ENCODE data around the gene FCER2. TPM values are rescaled to one million over a fixed set of nuclear protein-coding genes. Genes with fewer than 3 reads are reported as not detected.

The FCER2 gene
- polyA plus RNA-seq, 1 experiment: not detected

GRCh38 chr19:7729211-7729610 is 27.3 kb upstream of the FCER2 start:
- POLR2A ChIA-PET: no interaction called here
- TF ChIP-seq CTCF (IDR thresholded peaks at IDR 0.05; ENCODE audit: low read depth, low read length): no peak
- Histone ChIP-seq H3K27me3 (ENCODE audit: control insufficient read depth, insufficient read depth, low read length) (peaks cover 31% of the 10 kb centered on the region), H3K27ac (ENCODE audit: low read depth, low read length) (no peak overlapping the region), H3K4me3 (ENCODE audit: low read depth, low read length) (no peak overlapping the region), H3K9me3 (ENCODE audit: control insufficient read depth, insufficient read depth, low read length) (no peaks in the 10 kb centered on the region; the same call in 1 of the 2 replicates)
- DNase-seq (ENCODE audit: low read depth, low spot score): no peak
- CTCF ChIA-PET: no interaction called here

GRCh38 chr19:7725791-7726190 is 23.9 kb upstream of the FCER2 start:
- Histone ChIP-seq H3K9me3 (ENCODE audit: control insufficient read depth, insufficient read depth, low read length) (no peaks in the 10 kb centered on the region), H3K27ac (ENCODE audit: low read depth, low read length) (no peak overlapping the region), H3K27me3 (ENCODE audit: control insufficient read depth, insufficient read depth, low read length) (peaks cover 22% of the 10 kb centered on the region), H3K4me3 (ENCODE audit: low read depth, low read length) (no peak overlapping the region)
- TF ChIP-seq CTCF (IDR thresholded peaks at IDR 0.05; ENCODE audit: low read depth, low read length): no peak
- CTCF ChIA-PET: no interaction called here
- POLR2A ChIA-PET: no interaction called here
- DNase-seq (ENCODE audit: low read depth, low spot score): no peak

GRCh38 chr19:7722231-7722651 is 20.3 kb upstream of the FCER2 start:
- ChIA-PET POLR2A (no interaction called here), CTCF (interaction anchor here (1.3 kb wide), 1 partner anchor 154 kb away, joined by 3 read pairs; no protein-coding TSS in a partner anchor)
- H3K27me3 ChIP-seq (ENCODE audit: control insufficient read depth, insufficient read depth, low read length): no peaks in the 10 kb centered on the region
- DNase-seq (ENCODE audit: low read depth, low spot score): no peak
- no peak overlapping the region for H3K27ac ChIP-seq (ENCODE audit: low read depth, low read length)
- H3K4me3 ChIP-seq (ENCODE audit: low read depth, low read length): no peak overlapping the region
- no peaks in the 10 kb centered on the region for H3K9me3 ChIP-seq (ENCODE audit: control insufficient read depth, insufficient read depth, low read length)
- no peak for TF ChIP-seq CTCF (IDR thresholded peaks at IDR 0.05; ENCODE audit: low read depth, low read length)

GRCh38 chr19:7720351-7720750 is 18.4 kb upstream of the FCER2 start:
- Histone ChIP-seq H3K9me3 (ENCODE audit: control insufficient read depth, insufficient read depth, low read length) (no peaks in the 10 kb centered on the region), H3K27me3 (ENCODE audit: control insufficient read depth, insufficient read depth, low read length) (no peaks in the 10 kb centered on the region), H3K4me3 (ENCODE audit: low read depth, low read length) (no peak overlapping the region), H3K27ac (ENCODE audit: low read depth, low read length) (no peak overlapping the region)
- no peak for TF ChIP-seq CTCF (IDR thresholded peaks at IDR 0.05; ENCODE audit: low read depth, low read length)
- DNase-seq (ENCODE audit: low read depth, low spot score): no peak
- ChIA-PET POLR2A (no interaction called here), CTCF (no interaction called here)

GRCh38 chr19:7718668-7719067 is 16.7 kb upstream of the FCER2 start:
- ChIA-PET POLR2A (no interaction called here), CTCF (no interaction called here)

More at GRCh38 chr19:7718668-7719067, 16.7 kb upstream of the FCER2 start:
- no peak for DNase-seq (ENCODE audit: low read depth, low spot score)
- Histone ChIP-seq H3K9me3 (ENCODE audit: control insufficient read depth, insufficient read depth, low read length) (no peaks in the 10 kb centered on the region), H3K27me3 (ENCODE audit: control insufficient read depth, insufficient read depth, low read length) (no peaks in the 10 kb centered on the region), H3K27ac (ENCODE audit: low read depth, low read length) (no peak overlapping the region), H3K4me3 (ENCODE audit: low read depth, low read length) (no peak overlapping the region)
- no peak for TF ChIP-seq CTCF (IDR thresholded peaks at IDR 0.05; ENCODE audit: low read depth, low read length)
